Measurements from ENCODE around the gene ZNF275. TPM values are rescaled to one million over a fixed set of nuclear protein-coding genes. Genes with fewer than 3 reads are reported as not detected.

The ZNF275 gene
- total RNA-seq, 4 donors from 2014 or later, result 8.2 to 16.4 (median 12.1) TPM

GRCh38 chrX:153349952-153350351 lies 16.0 kb downstream of the ZNF275 start:
- H3K9me3 ChIP-seq, result no peaks in the 10 kb centered on the region
- no peaks in the 10 kb centered on the region for H3K27me3 ChIP-seq
- H3K4me3 ChIP-seq (replicated peaks in 1 of 3), result no peak overlapping the region
- no peaks in the 10 kb centered on the region for H3K4me1 ChIP-seq
- TF ChIP-seq POLR2A (IDR thresholded peaks at IDR 0.05), result no peak
- TF ChIP-seq, protein P1, sequence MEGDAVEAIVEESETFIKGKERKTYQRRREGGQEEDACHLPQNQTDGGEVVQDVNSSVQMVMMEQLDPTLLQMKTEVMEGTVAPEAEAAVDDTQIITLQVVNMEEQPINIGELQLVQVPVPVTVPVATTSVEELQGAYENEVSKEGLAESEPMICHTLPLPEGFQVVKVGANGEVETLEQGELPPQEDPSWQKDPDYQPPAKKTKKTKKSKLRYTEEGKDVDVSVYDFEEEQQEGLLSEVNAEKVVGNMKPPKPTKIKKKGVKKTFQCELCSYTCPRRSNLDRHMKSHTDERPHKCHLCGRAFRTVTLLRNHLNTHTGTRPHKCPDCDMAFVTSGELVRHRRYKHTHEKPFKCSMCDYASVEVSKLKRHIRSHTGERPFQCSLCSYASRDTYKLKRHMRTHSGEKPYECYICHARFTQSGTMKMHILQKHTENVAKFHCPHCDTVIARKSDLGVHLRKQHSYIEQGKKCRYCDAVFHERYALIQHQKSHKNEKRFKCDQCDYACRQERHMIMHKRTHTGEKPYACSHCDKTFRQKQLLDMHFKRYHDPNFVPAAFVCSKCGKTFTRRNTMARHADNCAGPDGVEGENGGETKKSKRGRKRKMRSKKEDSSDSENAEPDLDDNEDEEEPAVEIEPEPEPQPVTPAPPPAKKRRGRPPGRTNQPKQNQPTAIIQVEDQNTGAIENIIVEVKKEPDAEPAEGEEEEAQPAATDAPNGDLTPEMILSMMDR (IDR thresholded peaks at IDR 0.05), result no peak
- DNase-seq, result no peak
- 96 to 100% methylated on average over 3 to 4 of the region's 5 CpGs for WGBS, 2 donors
- intact Hi-C loops (cut with DNase I), result no loop called here
- H3K36me3 ChIP-seq, result peaks cover 0 to 5% of the 10 kb centered on the region in 2 donors
- no peak overlapping the region for H3K27ac ChIP-seq

GRCh38 chrX:153351981-153352380 lies 18.0 kb downstream of the ZNF275 start:
- WGBS, 2 donors, result 47 to 83% methylated on average over 8 of the region's 8 CpGs

DNA sequence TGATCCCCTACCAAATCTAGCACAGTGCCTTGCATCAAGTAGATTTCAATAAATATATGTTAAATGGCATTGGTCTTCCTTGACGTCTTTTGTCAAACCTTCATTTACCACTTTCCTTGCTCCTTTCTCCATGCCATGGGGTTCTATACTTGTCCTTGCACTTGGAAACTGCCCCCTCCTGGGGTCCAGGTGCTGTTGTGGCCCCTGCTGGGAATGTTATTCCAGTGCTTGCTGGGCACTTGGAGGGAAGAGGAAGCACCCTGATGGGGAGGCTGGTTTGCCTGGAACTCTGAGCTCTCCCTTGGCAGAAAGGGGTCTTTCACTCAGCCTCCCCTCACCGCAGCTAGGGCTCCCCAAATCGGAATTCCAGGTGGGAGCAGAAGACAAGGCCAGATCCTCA lies 18.9 kb downstream of the ZNF275 start:
- Histone ChIP-seq H3K4me3 (replicated peaks in 1 of 3) (no peak overlapping the region), H3K27me3 (no peaks in the 10 kb centered on the region), H3K36me3 (no peaks in the 10 kb centered on the region), H3K4me1 (no peaks in the 10 kb centered on the region), H3K27ac (no peak overlapping the region), H3K9me3 (no peaks in the 10 kb centered on the region)
- TF ChIP-seq POLR2A (IDR thresholded peaks at IDR 0.05), result no peak
- TF ChIP-seq, protein P1 (IDR thresholded peaks at IDR 0.05), result no peak
- intact Hi-C loops (cut with DNase I), result no loop called here
- 93 to 94% methylated on average over 1 of the region's 3 CpGs for WGBS, 2 donors
- no peak for DNase-seq

More at GRCh38 chrX:153351981-153352380, 18.0 kb downstream of the ZNF275 start:
- Histone ChIP-seq H3K4me3 (replicated peaks in 1 of 3) (no peak overlapping the region), H3K27me3 (no peaks in the 10 kb centered on the region), H3K27ac (no peak overlapping the region), H3K9me3 (no peaks in the 10 kb centered on the region), H3K36me3 (peaks cover 0 to 5% of the 10 kb centered on the region in 2 donors), H3K4me1 (no peaks in the 10 kb centered on the region)
- intact Hi-C loops (cut with DNase I), result no loop called here
- DNase-seq, result peak; percentile 54 to 56
- TF ChIP-seq, protein P1 (IDR thresholded peaks at IDR 0.05), result no peak
- no peak for TF ChIP-seq POLR2A (IDR thresholded peaks at IDR 0.05)

DNA sequence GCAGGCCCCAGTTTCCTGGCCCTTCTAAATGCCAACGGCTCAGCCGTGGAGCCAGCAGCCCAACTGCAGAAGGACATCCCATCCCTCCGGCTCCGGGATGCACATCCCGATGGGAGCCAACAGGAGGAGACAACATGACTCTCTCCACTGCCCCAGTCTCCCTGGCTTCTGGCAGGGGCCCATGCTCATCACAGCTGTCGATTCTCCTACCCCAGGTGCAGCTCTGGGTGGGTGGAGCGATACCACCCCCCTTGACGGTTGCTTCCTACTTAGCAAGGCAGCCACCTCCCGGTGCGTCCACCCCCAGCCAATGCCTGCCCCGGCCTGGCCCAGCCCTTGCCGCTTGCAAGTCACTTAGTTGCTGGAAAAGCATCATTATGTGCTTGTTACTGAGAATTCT lies 19.5 kb downstream of the ZNF275 start:
- TF ChIP-seq POLR2A (IDR thresholded peaks at IDR 0.05), result no peak
- TF ChIP-seq, protein P1 (IDR thresholded peaks at IDR 0.05), result no peak
- H3K27ac ChIP-seq, result no peak overlapping the region
- H3K4me3 ChIP-seq (replicated peaks in 1 of 3), result no peak overlapping the region
- H3K4me1 ChIP-seq, result no peaks in the 10 kb centered on the region
- no peaks in the 10 kb centered on the region for H3K36me3 ChIP-seq
- DNase-seq, result no peak
- intact Hi-C loops (cut with DNase I), result no loop called here
- H3K9me3 ChIP-seq, result no peaks in the 10 kb centered on the region
- no peaks in the 10 kb centered on the region for H3K27me3 ChIP-seq
- WGBS, 2 donors, result 80 to 88% methylated on average over 2 to 7 of the region's 12 CpGs

GRCh38 chrX:153357877-153358276 lies 23.9 kb downstream of the ZNF275 start:
- peaks cover 7 to 8% of the 10 kb centered on the region in 2 donors for H3K4me1 ChIP-seq
- TF ChIP-seq, protein P1 (IDR thresholded peaks at IDR 0.05), result no peak
- TF ChIP-seq POLR2A (IDR thresholded peaks at IDR 0.05), result no peak
- WGBS, 2 donors, result no CpG with 5 or more reads among the region's 1 CpG

More at GRCh38 chrX:153357877-153358276, 23.9 kb downstream of the ZNF275 start:
- Histone ChIP-seq H3K9me3 (no peaks in the 10 kb centered on the region), H3K4me3 (replicated peaks in 1 of 3) (no peak overlapping the region), H3K27ac (no peak overlapping the region), H3K27me3 (no peaks in the 10 kb centered on the region), H3K36me3 (no peaks in the 10 kb centered on the region)
- intact Hi-C loops (cut with DNase I), result no loop called here
- no peak for DNase-seq
